Astrocyte (in vitro differentiated cells and primary cell): ENCODE measurements around the gene EIF4EBP2. TPM values are rescaled to one million over a fixed set of nuclear protein-coding genes. Genes with fewer than 3 reads are reported as not detected.

Source experiments
- DNase-seq: peaks from one replicate; pipeline ENCODE4 v3.0.0-alpha.2; 2010; ENCODE audit warnings: low read depth
- FAIRE-seq: peaks from 2 replicates; lab custom pipeline; 2011; peaks lifted over from hg19 to GRCh38; lab: Jason Lieb, UNC
- H2AFZ ChIP-seq: 2 replicates; pipeline ENCODE4 v1.6.0; 2012; ENCODE audit warnings: low read depth, low read length, inconsistent platforms
- H3K27ac ChIP-seq: 2 replicates; pipeline ENCODE4 v1.5.1; 2011; ENCODE audit warnings: low read depth, low read length, inconsistent platforms
- H3K27me3 ChIP-seq: 2 replicates; pipeline ENCODE4 v1.6.0; 2011; ENCODE audit warnings: low read length, inconsistent platforms; ENCODE audit not compliant: insufficient read depth
- H3K36me3 ChIP-seq: 2 replicates; pipeline ENCODE4 v1.5.1; 2011; ENCODE audit warnings: low read length, inconsistent platforms; ENCODE audit not compliant: insufficient read depth
- H3K4me1 ChIP-seq: 2 replicates; pipeline ENCODE4 v1.5.1; 2011; ENCODE audit warnings: low read length, inconsistent platforms; ENCODE audit not compliant: insufficient read depth
- H3K4me2 ChIP-seq: 2 replicates; pipeline ENCODE4 v1.6.0; 2012; ENCODE audit warnings: low read length, inconsistent platforms
- H3K4me3 ChIP-seq: 2 replicates; pipeline ENCODE4 v1.5.1; 2011; ENCODE audit warnings: low read depth, mild to moderate bottlenecking, low read length, inconsistent platforms; ENCODE audit not compliant: insufficient read depth
- H3K79me2 ChIP-seq: 2 replicates; pipeline ENCODE4 v1.6.0; 2012; ENCODE audit warnings: mild to moderate bottlenecking, low read length, inconsistent platforms; ENCODE audit not compliant: insufficient read depth
- H3K9ac ChIP-seq: 2 replicates; pipeline ENCODE4 v1.6.0; 2012; ENCODE audit warnings: mild to moderate bottlenecking, low read length, inconsistent platforms
- H3K9me3 ChIP-seq: 2 replicates; pipeline ENCODE4 v1.5.1; 2012; ENCODE audit warnings: low read depth, mild to moderate bottlenecking, low read length, inconsistent platforms; ENCODE audit not compliant: insufficient read depth
- H4K20me1 ChIP-seq: 2 replicates; pipeline ENCODE4 v1.6.0; 2012; ENCODE audit warnings: low read length, inconsistent platforms; ENCODE audit not compliant: insufficient read depth
- H3K27ac Mint-ChIP-seq: one replicate; pipeline ENCODE4 v1.8.0; 2021; ENCODE audit warnings: mild to moderate bottlenecking, mixed read lengths; ENCODE audit not compliant: unreplicated experiment
- H3K27me3 Mint-ChIP-seq: one replicate; pipeline ENCODE4 v1.8.0; 2021; ENCODE audit warnings: low read depth, mixed read lengths; ENCODE audit not compliant: unreplicated experiment
- H3K36me3 Mint-ChIP-seq: one replicate; pipeline ENCODE4 v1.8.0; 2021; ENCODE audit warnings: low read depth, mixed read lengths; ENCODE audit not compliant: unreplicated experiment
- H3K4me1 Mint-ChIP-seq: one replicate; pipeline ENCODE4 v1.8.0; 2021; ENCODE audit warnings: low read depth, mixed read lengths; ENCODE audit not compliant: unreplicated experiment
- H3K4me3 Mint-ChIP-seq: one replicate; pipeline ENCODE4 v1.8.0; 2021; ENCODE audit warnings: mild to moderate bottlenecking, moderate library complexity, mixed read lengths; ENCODE audit not compliant: unreplicated experiment
- H3K9me3 Mint-ChIP-seq: one replicate; pipeline ENCODE4 v1.8.0; 2021; ENCODE audit warnings: mild to moderate bottlenecking, mixed read lengths; ENCODE audit not compliant: unreplicated experiment
- CTCF ChIP-seq: IDR thresholded peaks from 2 replicates; pipeline ENCODE4 v1.5.1; 2011; ENCODE audit warnings: low read depth, mild to moderate bottlenecking, inconsistent platforms, low read length, moderate library complexity; ENCODE audit not compliant: insufficient read depth
- EZH2 ChIP-seq: IDR thresholded peaks from 2 replicates; pipeline ENCODE4 v1.6.1; 2012; ENCODE audit warnings: mild to moderate bottlenecking, low read length, inconsistent platforms; ENCODE audit not compliant: insufficient read depth
- total RNA-seq: library from RNA; stranded (reverse); gene quantifications from 2 replicates; pipeline ENCODE4 v1.2.1, GENCODE V29; 2021

EIF4EBP2 gene
- total RNA-seq, 1 donor from 2014 or later, result 74.0 TPM

- Histone ChIP-seq H3K9me3 (no peaks in the 10 kb centered on the region), H3K4me2 (no peak overlapping the region), H2AFZ (no peak overlapping the region), H3K4me1 (no peaks in the 10 kb centered on the region), H3K4me3 (no peak overlapping the region), H3K36me3 (no peaks in the 10 kb centered on the region), H4K20me1 (no peaks in the 10 kb centered on the region), H3K27me3 (peaks cover 18% of the 10 kb centered on the region), H3K9ac (no peak overlapping the region), H3K79me2 (no peaks in the 10 kb centered on the region), H3K27ac (no peak overlapping the region)
- FAIRE-seq, result no peak
- peak overlapping the region; percentile 42 for H3K27ac Mint-ChIP-seq
- H3K4me3 Mint-ChIP-seq, result no peak overlapping the region
- DNase-seq, result peak; percentile 82
- peaks cover 9% of the 10 kb centered on the region for H3K4me1 Mint-ChIP-seq
- H3K9me3 Mint-ChIP-seq, result no peaks in the 10 kb centered on the region
- no peaks in the 10 kb centered on the region for H3K36me3 Mint-ChIP-seq
- TF ChIP-seq EZH2 (no peak), CTCF (no peak)
- peaks cover 52% of the 10 kb centered on the region for H3K27me3 Mint-ChIP-seq
These were observed 42.0 kb downstream of the EIF4EBP2 start for GRCh38 chr10:70445718-70446657.

DNA sequence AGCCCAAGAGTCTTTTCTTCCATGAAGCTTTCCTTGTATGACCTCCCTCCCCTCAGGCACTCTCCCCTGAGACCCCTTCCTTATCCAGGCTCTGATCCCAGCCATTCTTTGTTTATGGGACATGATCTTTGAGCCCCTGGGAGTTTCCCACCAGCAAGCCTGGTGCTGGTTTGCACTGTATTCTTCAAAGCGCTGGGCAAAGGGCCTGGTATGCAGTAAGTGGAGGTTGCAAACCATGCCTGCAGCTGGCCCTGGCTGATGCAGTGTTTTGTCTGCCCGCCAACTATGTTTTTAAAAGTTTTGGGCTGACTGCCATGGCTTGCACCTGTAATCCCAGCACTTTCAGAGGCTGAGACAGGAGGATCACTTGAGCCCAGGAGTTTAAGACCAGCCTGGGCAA lies 44.3 kb downstream of the EIF4EBP2 start:
- no peak overlapping the region for H3K27ac Mint-ChIP-seq
- H3K9me3 Mint-ChIP-seq, result no peaks in the 10 kb centered on the region
- peaks cover 14% of the 10 kb centered on the region for H3K4me1 Mint-ChIP-seq
- no peak overlapping the region for H3K4me3 Mint-ChIP-seq
- TF ChIP-seq CTCF, result no peak
- TF ChIP-seq EZH2, result no peak
- Histone ChIP-seq H3K4me3 (no peak overlapping the region), H4K20me1 (no peaks in the 10 kb centered on the region), H3K36me3 (no peaks in the 10 kb centered on the region), H3K9ac (no peak overlapping the region), H3K9me3 (no peaks in the 10 kb centered on the region), H3K4me1 (no peaks in the 10 kb centered on the region), H3K79me2 (no peaks in the 10 kb centered on the region), H2AFZ (no peak overlapping the region), H3K27ac (no peak overlapping the region), H3K4me2 (no peak overlapping the region), H3K27me3 (peaks cover 2% of the 10 kb centered on the region)
- no peak for FAIRE-seq
- H3K36me3 Mint-ChIP-seq, result no peaks in the 10 kb centered on the region
- H3K27me3 Mint-ChIP-seq, result peaks cover 35% of the 10 kb centered on the region
- no peak for DNase-seq

DNA sequence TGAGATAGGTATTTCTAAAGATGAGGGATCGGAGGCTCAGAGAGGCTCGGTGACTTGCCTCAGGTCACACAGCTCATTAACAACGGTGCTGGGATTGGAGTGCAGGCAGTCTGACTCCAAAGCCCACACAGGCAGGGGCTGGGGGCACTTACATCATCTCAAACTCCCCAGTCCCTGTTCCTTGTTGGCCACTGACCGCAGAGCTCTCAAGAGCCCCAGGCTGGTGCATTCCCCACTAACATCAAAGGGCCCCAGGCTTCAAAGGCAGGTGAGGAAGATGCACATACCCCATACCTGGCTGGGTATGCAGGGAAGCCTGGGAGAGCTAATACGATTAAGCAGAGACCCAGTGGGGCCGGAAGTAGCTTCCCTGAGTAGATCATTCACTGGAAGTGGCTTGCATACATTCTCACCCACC lies 51.3 kb downstream of the EIF4EBP2 start:
- Mint-ChIP-seq H3K4me3 (no peak overlapping the region), H3K4me1 (peaks cover 11% of the 10 kb centered on the region), H3K27ac (peak overlapping the region; percentile 18), H3K9me3 (no peaks in the 10 kb centered on the region), H3K27me3 (peaks cover 34% of the 10 kb centered on the region), H3K36me3 (no peaks in the 10 kb centered on the region)
- Histone ChIP-seq H3K27ac (no peak overlapping the region), H3K4me2 (no peak overlapping the region), H3K9me3 (no peaks in the 10 kb centered on the region), H3K4me1 (peaks cover 10% of the 10 kb centered on the region), H3K9ac (no peak overlapping the region), H3K4me3 (no peak overlapping the region), H3K36me3 (no peaks in the 10 kb centered on the region), H2AFZ (no peak overlapping the region), H4K20me1 (no peaks in the 10 kb centered on the region), H3K79me2 (no peaks in the 10 kb centered on the region), H3K27me3 (peaks cover 5% of the 10 kb centered on the region)
- TF ChIP-seq EZH2, result no peak
- no peak for TF ChIP-seq CTCF
- FAIRE-seq (no peak), DNase-seq (no peak)
